ENCODE measurements around the gene PPM1N. TPM values are rescaled to one million over a fixed set of nuclear protein-coding genes. Genes with fewer than 3 reads are reported as not detected.

Gene PPM1N
- total and polyA plus RNA-seq, 2 of the 13 experiments (the other 11 are each of a cell fraction or from before 2014, with no cell fraction given): 0.31 to 1.8 TPM

GRCh38 chr19:45469132-45469944, 28.9 kb upstream of the PPM1N start (continued):
- TF ChIP-seq PLSCR1 (CRISPR knock-in tag; IDR thresholded peaks at IDR 0.05; ENCODE audit: borderline replicate concordance) (no peak), ZFP41 (CRISPR knock-in tag; IDR thresholded peaks at IDR 0.05; ENCODE audit: borderline replicate concordance) (no peak), STAT6 (CRISPR knock-in tag; IDR thresholded peaks at IDR 0.05; ENCODE audit: borderline replicate concordance) (no peak), ETV5 (CRISPR knock-in tag; IDR thresholded peaks at IDR 0.05; ENCODE audit: borderline replicate concordance) (no peak), HMGA1 (CRISPR knock-in tag; conservative IDR thresholded peaks at IDR 0.05) (no peak), ZNF292 (CRISPR knock-in tag; IDR thresholded peaks at IDR 0.05; ENCODE audit: borderline replicate concordance, low read depth) (no peak; the same call in 1 of the 2 replicates), RFX1 (IDR thresholded peaks at IDR 0.05) (peak; percentile 79), SRY (CRISPR knock-in tag; IDR thresholded peaks at IDR 0.05) (0 out of 2 replicates have a peak, but pooled peaks have one; percentile 37), BRCA1 (CRISPR knock-in tag; IDR thresholded peaks at IDR 0.05) (0 out of 2 replicates have a peak, but pooled peaks have one; percentile 28), BRF2 (CRISPR knock-in tag; IDR thresholded peaks at IDR 0.05) (no peak), SUZ12 (IDR thresholded peaks at IDR 0.05; ENCODE audit: low read depth, low read length) (no peak), SIN3B (IDR thresholded peaks at IDR 0.05; ENCODE audit: low read length) (no peak), ZC3H13 (CRISPR knock-in tag; IDR thresholded peaks at IDR 0.05) (no peak), ZNF546 (CRISPR knock-in tag; conservative IDR thresholded peaks at IDR 0.05) (peak; percentile 78; the same call in 1 of the 2 replicates), RARG (CRISPR knock-in tag; IDR thresholded peaks at IDR 0.05; ENCODE audit: low read depth) (no peak), ZNF619 (CRISPR knock-in tag; IDR thresholded peaks at IDR 0.05) (no peak), MAFF (IDR thresholded peaks at IDR 0.05; ENCODE audit: low read depth, low read length) (no peak), FUBP1 (CRISPR knock-in tag; IDR thresholded peaks at IDR 0.05; ENCODE audit: borderline replicate concordance) (no peak), ZNF720 (CRISPR knock-in tag; IDR thresholded peaks at IDR 0.05) (no peak)
